ENCODE results near the gene ITGAE.

DNA sequence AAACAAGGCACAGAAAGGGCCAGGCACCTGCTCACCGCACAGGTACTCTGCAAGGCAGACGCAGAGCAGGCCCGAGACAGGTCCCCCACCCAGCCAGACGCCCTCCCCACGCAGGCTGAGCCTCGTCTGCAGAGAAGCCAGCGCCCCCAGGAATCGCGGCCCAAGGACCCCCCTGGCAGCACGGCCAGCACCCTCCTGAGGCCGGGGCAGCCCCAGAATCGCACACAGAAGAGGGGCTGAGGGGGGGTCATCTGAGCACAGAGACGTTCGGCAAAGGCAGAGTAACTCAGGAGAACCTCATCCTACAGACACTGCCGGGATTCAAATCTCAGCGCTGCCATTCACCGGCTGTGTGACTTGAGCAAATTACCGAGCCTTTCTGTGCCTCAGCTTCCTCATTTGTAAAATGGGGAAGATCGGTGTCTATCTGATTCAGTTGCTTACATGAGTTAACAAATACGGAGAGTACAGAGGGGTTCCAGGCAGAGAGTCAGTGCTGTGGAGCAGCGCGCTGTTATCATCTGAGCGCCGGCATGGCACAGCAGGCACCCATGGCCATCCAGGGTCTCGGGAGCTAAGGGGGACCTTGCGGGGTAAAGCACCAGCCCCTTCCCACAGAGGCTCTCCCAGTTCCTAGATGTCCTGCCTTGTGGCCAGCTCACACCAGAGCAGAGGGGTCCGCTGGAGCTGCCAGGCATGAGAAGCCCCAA is 122.0 kb downstream of the ITGAE start:
- TF ChIP-seq, protein P1, sequence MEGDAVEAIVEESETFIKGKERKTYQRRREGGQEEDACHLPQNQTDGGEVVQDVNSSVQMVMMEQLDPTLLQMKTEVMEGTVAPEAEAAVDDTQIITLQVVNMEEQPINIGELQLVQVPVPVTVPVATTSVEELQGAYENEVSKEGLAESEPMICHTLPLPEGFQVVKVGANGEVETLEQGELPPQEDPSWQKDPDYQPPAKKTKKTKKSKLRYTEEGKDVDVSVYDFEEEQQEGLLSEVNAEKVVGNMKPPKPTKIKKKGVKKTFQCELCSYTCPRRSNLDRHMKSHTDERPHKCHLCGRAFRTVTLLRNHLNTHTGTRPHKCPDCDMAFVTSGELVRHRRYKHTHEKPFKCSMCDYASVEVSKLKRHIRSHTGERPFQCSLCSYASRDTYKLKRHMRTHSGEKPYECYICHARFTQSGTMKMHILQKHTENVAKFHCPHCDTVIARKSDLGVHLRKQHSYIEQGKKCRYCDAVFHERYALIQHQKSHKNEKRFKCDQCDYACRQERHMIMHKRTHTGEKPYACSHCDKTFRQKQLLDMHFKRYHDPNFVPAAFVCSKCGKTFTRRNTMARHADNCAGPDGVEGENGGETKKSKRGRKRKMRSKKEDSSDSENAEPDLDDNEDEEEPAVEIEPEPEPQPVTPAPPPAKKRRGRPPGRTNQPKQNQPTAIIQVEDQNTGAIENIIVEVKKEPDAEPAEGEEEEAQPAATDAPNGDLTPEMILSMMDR (IDR thresholded peaks at IDR 0.05) = no peak
- no peak for TF ChIP-seq POLR2A (IDR thresholded peaks at IDR 0.05; ENCODE audit: low read depth)
- no peak for TF ChIP-seq POLR2AphosphoS5 (IDR thresholded peaks at IDR 0.05)

Data from esophagus muscularis mucosa (tissue), 3 donors.